ENCODE measurements around the gene DAZAP2.
A peak's percentile ranks its signal among the peaks of the same experiment; 100 is the strongest.

DAZAP2 gene

GRCh38 chr12:51238510-51239334, at the start of gene DAZAP2:
Gene DAZAP2, plus strand, starts transcription at chr12:51238826. Its CDS starts 82 bp downstream, at chr12:51238908.
- DNase-seq (ENCODE audit: low spot score) = peak; percentile 89

GRCh38 chr12:51189790-51190355, 48.8 kb upstream of the DAZAP2 start:
- DNase-seq (ENCODE audit: low spot score) = no peak

GRCh38 chr12:51190820-51191219, 47.8 kb upstream of the DAZAP2 start:
- no peak for DNase-seq (ENCODE audit: low spot score)

- no peak for DNase-seq (ENCODE audit: low spot score)
Measured at GRCh38 chr12:51191516-51192283, 46.9 kb upstream of the DAZAP2 start.

- no peak for DNase-seq (ENCODE audit: low spot score)
Measured at GRCh38 chr12:51192284-51192671, 46.3 kb upstream of the DAZAP2 start.

- DNase-seq (ENCODE audit: low spot score) = no peak
Measured at GRCh38 chr12:51195841-51196240, 42.8 kb upstream of the DAZAP2 start.

- DNase-seq (ENCODE audit: low spot score) = no peak
Measured at GRCh38 chr12:51196547-51196946, 42.1 kb upstream of the DAZAP2 start.

GRCh38 chr12:51197736-51198567, 40.7 kb upstream of the DAZAP2 start:
- DNase-seq (ENCODE audit: low spot score) = no peak

GRCh38 chr12:51198568-51199365, 39.9 kb upstream of the DAZAP2 start:
- DNase-seq (ENCODE audit: low spot score) = no peak

- no peak for DNase-seq (ENCODE audit: low spot score)
Measured at GRCh38 chr12:51199366-51199945, 39.2 kb upstream of the DAZAP2 start.

- no peak for DNase-seq (ENCODE audit: low spot score)
Measured at GRCh38 chr12:51200156-51200555, 38.5 kb upstream of the DAZAP2 start.

GRCh38 chr12:51200806-51201205, 37.8 kb upstream of the DAZAP2 start:
- no peak for DNase-seq (ENCODE audit: low spot score)

GRCh38 chr12:51202718-51203117, 35.9 kb upstream of the DAZAP2 start:
- DNase-seq (ENCODE audit: low spot score) = no peak

GRCh38 chr12:51205350-51205749, 33.3 kb upstream of the DAZAP2 start:
- no peak for DNase-seq (ENCODE audit: low spot score)

- no peak for DNase-seq (ENCODE audit: low spot score)
Measured at GRCh38 chr12:51208016-51208660, 30.5 kb upstream of the DAZAP2 start.

GRCh38 chr12:51209259-51209658, 29.4 kb upstream of the DAZAP2 start:
- no peak for DNase-seq (ENCODE audit: low spot score)

- DNase-seq (ENCODE audit: low spot score) = no peak
Measured at GRCh38 chr12:51210690-51211395, 27.8 kb upstream of the DAZAP2 start.

- DNase-seq (ENCODE audit: low spot score) = no peak
Measured at GRCh38 chr12:51214895-51215294, 23.7 kb upstream of the DAZAP2 start.

- DNase-seq (ENCODE audit: low spot score) = no peak
Measured at GRCh38 chr12:51216642-51217041, 22.0 kb upstream of the DAZAP2 start.

Data from kidney capillary endothelial cell (primary cell).